ENCODE measurements around the gene POU2AF2. TPM values are rescaled to one million over a fixed set of nuclear protein-coding genes. Genes with fewer than 3 reads are reported as not detected.
A peak's percentile ranks its signal among the peaks of the same experiment; 100 is the strongest.
"Not testable (repeated sequence)": the region's sequence is repeated elsewhere in the genome, so short reads cannot be mapped to it uniquely, and the experiment has no call there.

Gene POU2AF2, protein sequence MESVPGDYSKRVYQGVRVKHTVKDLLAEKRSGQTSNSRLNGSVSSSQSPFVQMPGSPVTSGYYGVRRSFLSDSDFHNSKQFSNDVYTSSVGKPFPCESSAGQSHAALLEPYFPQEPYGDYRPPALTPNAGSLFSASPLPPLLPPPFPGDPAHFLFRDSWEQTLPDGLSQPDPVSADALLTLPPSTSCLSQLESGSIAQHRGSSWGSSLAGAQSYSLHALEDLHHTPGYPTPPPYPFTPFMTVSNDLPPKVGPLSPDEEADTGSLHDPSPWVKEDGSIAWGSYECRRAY
- not detected for polyA plus RNA-seq (ENCODE audit: insufficient read length in 10 of 10)
- long read RNA-seq, donor 1 = 0 reads
- long read RNA-seq, donor 2 = 0 reads
- long read RNA-seq, donor 3 = 0 reads
- long read RNA-seq, donor 4 = 0 reads
- long read RNA-seq, donor 5 = 0 reads
- long read RNA-seq, donor 6 = 0 reads
- long read RNA-seq, donor 7 = 0 reads
- long read RNA-seq, donor 8 = 0 reads
- long read RNA-seq, donor 9 = 0 reads

DNA sequence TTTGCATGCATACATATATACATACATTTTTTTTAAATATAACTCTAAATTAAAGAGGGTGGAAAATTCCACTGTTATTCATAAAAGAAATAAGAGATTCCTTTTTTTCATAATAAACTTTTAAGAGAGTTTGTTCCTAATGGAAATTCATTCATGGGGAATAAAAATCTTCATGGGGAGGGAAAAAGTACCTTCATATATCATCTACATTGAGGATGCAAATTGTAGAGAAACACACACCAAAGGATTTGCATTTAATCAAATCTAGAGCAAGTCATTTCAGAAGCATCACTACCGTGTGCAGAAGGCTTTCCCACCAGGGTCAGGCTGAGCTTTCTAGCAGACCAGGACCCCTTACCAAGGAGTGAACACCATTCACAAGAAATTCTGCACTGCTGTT, at the start of gene POU2AF2:
Gene POU2AF2 (plus strand): TSS at position 301 of the 400 bp plus-strand sequence. CDS start 129 bp downstream, outside the sequence.
- no peak for DNase-seq

DNA sequence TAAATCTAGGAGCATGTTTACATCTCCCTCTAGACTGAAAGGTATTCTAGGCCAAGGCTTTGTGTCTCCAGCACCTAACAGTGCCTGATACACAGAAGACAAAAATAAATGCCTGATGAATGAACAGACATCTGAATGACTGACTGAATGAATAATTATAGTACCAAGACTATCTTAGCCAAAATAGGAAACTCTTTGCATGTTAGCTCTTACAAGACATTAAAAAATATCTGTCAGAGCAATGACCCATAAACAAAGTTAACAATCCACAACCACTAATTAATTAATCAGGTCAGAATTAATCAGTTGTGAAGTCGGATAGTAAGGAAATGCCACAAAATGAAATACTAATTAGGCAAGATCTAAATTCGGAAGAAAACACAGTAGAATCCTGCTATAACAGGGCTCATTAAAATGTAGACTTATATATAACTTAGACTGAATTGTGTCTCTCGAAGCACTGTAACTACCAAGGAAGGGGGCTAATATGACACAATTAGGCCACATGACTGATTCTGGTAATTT, 45.5 kb upstream of the POU2AF2 start:
- DNase-seq = no peak

DNA sequence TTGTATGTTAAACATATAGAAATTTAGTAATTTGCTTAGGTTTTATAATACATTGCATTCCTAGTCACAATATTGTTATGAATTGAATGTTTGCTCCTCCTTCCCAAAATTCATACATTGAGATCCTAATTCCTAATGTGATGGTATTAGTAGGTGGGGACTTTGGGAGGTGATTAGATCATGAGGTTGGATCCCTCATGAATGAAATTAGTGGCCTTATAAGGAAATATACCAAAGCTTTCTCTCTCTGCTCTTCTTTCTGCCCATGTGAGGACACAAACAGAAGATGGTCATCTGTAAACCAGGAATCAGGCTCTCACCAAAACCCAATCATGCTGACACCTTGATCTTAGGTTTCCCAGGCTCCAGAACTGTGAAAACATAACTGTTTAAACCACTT, 41.3 kb upstream of the POU2AF2 start:
- no peak for DNase-seq

DNA sequence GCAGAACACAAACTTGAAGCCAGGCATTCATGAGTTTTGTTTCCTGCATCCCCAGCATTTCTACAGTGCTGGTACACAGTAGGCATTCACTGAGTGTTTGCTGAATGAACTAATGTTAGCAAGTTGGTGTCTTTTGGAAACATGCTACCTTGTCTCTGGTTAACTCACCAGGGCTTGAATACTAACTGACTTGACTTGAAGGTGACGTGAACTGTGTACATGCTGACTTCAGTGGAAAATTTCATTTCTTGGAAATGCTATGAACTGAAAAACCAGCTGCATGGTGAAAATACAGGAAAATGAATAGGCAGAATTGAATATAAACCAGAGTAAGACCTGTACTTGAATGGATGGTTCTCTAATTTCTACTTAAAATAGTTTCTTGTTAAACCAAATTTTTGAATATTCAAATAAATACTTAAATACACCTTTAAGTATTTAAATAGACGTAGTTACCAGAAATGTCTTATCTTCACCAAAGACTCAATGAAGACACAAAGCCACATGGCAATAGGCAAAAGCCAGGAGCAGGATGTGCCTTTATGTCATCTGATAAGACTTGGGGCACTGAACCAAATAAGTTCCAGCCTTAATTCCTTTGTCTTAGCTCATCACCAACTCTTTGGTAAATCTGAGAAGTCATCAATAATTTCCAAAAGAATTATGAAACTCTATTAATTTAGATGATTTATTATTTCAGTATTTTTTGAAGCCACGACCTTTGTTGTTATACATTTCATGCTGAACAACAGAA, 39.7 kb upstream of the POU2AF2 start:
- DNase-seq = no peak

DNA sequence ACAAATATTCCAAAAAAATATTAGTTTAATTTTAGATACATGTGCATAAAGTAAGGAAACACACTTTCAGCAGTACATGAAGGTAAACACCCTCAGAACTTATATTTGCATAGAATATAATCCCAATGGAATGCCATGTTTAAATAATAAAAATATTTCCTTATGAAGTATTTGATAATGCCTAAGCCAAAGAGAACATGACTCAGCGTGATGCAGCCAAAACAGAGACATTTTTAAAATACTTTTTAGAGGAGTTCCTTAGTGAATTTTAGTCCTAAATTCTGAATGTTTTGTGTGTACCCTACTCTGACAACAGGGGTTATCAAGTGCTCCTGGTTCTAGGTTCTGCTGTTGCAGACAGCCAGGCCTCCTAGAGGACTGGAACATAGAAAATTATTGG, 39.1 kb upstream of the POU2AF2 start:
- DNase-seq = peak in 1 of 3 donors; percentile 47

DNA sequence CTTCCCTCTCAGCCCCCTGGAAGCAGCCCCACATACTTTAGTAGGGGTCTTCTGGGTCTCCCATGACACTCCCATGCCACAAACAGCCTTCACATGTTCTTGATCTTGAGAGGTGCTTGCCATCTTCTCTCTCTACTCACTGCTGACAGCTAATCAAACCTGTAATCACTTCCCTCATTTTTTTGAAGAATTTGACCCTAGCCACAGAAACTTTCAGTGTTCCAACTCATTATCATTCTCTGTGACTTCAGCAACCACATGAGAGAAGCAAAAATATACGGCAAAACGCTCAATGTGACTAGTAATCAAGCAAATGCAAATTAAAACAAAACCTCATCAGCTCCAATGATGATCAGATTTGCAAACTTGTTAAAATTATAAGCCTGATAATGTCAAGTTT, 38.3 kb upstream of the POU2AF2 start:
- DNase-seq = no peak

DNA sequence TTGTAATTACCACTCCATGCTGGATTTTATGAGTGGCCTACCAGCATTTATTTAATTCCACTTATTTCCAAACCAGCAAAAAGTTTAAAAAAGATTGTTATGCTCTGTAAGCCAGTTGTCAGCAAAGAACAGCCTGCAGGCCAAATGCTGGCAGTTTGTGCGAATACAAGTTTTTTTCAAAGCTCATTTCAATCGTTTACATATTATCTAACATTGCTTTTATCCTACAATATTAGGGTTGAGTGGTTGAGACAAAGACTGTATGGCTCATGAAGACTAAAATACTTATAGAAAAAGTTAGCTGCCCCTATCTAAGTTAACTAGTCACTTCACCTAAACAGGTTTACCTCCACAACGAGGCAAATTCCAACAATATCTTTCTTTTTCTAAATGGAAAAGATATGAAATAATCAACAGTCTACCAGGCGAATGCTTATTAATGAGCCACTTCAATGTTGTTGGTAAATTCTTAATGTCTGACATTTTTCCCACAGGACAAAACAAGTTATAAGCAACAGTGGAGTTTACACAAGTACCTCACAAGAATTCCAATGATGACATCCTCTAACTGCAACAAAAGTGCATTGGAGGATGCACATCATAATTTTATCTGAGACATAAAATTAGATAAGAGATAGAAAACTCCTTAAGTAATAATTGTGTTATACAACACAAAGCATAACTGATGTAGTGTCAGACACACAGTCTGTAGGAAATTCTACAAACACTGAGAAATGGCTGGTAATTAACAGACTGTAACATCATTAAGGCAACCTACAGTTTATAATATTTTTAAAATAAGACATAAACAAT, 35.8 kb upstream of the POU2AF2 start:
- no peak for DNase-seq

DNA sequence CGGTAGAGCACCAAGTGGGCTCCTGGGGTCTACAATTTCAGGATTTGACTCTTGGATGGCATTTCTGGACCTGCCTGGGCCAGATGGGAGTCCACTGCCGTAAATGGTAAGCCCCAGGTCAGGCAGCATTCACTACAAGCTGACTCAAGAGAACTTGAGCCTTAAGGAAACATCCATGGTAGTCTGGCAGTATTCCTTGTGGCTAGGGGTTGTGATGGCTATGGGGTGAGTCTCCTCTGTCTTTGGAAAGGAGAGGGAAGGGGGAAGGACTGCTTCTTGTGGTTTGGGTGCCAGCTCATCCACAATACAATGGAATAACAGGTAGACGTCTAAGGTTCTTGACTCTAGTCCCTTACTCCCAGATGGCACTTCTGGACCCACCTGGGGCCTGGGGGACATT, 32.3 kb upstream of the POU2AF2 start:
- no peak for DNase-seq

DNA sequence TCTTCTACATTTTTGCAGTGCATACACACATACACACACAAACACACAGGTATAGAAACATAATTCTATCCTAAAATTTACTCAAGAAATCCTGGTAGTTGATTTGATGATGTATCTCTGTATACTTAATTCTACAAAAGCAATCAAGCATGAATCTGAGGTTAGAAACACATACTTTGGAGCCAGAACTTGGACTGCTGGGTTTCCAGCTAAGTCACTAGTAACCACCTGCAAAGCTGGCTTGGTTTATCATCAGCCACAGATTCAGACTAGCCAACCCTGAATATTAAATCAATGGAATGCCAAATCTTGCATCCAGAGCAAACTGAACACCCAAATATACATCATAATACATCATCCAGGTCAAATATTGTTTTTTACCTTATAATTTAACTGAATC, 24.8 kb upstream of the POU2AF2 start:
- no peak for DNase-seq

DNA sequence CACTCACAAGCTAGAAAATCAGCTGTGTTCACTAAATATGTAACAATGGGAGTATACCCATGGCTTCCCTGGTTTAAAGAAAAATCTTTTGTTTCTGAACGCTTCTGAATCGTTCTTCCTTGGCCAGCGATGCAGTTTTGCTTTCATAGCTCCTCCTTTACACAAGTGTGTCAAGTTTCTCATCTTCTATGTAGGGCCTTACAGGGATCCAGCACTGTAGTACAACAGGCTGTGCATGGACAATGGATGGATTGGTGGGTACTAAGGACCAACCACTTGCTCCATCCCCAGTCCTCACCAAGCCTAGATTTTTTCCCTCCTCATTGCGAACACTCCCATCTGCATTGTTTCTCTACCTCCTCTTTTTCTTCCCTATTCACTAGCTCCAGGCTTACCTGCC, 24.3 kb upstream of the POU2AF2 start:
- DNase-seq = peak in 1 of 3 donors; percentile 26

DNA sequence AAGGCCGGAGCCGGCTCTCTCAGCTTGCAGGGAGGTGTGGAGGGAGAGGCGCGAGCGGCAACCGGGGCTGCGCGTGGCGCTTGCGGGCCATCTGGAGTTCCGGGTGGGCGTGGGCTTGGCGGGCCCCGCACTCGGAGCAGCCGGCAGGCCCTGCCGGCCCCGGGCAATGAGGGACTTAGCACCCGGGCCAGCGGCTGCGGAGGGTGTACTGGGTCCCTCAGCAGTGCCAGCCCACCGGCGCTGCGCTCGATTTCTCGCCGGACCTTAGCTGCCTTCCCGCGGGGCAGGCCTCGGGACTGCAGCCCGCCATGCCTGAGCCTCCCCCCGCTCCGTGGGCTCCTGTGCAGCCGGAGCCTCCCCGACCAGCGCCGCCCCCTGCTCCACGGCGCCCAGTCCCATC, 23.6 kb upstream of the POU2AF2 start:
- DNase-seq = not testable (repeated sequence)

DNA sequence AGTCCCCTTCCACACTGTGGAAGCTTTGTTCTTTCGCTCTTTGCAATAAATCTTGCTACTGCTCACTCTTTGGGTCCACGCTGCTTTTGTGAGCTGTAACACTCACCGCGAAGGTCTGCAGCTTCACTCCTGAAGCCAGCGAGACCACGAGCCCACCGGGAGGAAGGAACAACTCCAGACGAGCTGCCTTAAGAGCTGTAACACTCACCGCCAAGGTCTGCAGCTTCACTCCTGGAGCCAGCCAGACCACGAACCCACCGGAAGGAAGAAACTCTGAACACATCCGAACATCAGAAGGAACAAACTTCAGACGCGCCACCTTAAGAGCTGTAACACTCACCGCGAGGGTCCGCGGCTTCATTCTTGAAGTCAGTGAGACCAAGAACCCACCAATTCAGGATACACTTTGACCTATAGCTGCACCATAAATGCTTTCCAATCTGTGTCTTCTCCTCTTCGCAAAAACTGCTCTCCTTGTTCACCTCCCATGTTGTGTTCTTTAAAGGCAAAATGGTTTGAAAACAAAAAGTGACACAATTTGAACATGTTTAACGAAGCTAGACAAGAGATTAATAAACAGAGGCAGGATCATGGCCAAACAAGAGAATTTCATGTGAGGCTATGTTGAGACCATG, 22.6 kb upstream of the POU2AF2 start:
- DNase-seq = not testable (repeated sequence)

DNA sequence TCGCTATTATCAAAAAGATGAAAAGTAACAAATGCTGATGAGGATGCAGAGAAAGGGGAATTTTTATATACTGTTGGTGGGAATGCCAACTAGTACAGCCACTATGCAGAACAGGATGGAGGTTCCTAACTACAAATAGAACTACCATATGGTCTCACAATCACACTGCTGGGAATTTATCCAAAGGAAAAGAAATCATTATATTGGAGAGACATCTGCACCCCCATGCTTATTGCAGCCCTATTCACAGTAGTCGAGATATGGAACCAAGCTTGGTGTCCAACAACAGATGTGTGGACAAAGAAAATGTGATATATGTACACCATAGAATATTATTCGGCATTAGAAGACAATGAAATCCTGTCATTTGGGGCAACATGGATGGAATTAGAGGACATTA, 19.6 kb upstream of the POU2AF2 start:
- DNase-seq = peak in 1 of 3 donors; percentile 25

DNA sequence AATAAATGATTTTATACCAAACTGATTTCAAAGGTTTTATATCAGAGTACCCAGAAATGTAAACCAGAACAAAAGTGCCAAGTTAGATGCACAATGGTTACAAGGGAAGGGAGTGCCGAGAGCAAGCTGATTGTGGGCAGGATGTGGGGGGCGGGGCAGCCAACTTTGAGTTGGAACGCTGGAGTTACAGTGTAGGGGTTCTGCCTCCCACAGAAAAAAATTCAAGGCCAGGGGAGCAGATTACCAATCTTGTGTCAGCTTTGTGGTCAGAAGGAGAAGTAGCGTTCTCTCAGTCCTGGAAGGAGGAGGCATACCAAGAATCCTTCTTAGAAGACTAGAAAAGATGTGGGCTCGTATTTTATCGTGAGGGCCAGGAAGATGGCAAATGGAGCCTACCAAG, 15.9 kb upstream of the POU2AF2 start:
- DNase-seq = no peak

DNA sequence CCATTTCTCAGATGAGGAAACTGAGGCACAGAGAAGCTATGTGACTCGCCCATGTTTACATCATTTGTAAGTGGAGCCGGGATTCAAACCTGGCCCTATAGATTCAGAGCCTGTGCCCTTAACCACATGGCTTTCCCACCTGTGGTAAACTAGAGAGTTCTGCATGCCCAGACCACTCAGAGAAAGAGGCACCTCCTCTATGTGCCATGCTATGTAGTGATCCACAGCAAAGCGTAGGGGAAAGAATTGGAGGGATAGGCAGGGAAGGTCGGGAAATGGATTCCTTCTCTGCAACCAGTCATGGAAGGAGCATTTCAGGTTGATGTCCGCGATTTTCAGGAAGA, 15.4 kb upstream of the POU2AF2 start:
- DNase-seq = no peak

DNA sequence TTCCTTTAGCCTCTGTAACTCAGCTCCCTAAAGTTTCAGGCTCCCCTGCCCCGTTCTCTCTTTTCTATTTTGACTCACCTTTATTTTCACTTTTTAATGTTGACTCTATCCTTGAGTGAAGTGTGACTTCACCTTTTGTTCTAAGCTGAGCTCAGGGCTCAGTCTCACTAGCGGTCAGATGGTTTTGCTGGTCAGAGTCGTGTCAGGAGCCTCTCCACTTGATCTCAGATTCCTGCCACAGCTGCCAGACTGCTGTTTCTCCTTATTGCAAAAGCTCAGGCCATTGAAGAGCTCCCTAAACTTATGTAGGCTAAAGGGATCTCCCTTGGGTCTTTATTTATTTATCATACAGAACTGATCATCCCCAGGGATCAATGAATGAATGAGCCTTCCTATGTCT, 13.7 kb upstream of the POU2AF2 start:
- DNase-seq = peak in 1 of 3 donors; percentile 24

DNA sequence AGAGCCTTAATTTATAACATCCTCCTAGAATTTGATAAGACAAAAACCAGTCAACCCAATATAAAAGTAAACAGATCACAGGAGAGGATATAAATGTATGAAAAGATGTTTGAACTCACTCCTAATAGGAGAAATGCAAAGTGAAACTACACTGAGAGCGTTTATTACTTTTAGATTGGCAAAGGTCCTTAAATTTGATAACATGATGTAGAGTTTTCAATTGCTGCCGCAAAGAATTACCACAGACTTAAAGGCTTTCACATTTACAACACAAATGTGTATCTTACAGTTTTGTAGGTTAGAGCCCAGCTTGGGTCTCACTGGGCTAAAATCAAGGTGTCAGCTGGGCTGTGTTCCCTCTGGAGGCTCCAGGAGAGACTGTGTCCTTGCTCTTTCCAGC, 9.1 kb upstream of the POU2AF2 start:
- peak in 1 of 3 donors; percentile 32 for DNase-seq

DNA sequence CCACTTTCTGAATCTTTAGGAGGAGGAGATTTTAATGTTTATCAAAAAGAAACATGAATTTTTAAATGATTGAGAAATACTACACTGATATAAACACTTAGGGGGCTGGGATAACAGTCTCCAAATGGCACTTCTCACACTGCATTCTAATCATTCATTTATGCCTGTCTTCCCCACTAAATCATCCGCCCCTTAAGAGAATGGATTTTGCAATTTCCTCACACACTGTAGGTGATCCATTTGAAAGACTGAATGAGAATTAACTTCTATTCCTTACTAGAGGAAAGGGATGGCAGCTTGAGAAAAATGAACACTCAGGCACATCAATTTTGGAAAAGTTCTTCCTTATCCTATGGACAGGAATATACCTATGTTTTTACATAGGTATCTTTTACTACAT, 7.6 kb upstream of the POU2AF2 start:
- DNase-seq = no peak

DNA sequence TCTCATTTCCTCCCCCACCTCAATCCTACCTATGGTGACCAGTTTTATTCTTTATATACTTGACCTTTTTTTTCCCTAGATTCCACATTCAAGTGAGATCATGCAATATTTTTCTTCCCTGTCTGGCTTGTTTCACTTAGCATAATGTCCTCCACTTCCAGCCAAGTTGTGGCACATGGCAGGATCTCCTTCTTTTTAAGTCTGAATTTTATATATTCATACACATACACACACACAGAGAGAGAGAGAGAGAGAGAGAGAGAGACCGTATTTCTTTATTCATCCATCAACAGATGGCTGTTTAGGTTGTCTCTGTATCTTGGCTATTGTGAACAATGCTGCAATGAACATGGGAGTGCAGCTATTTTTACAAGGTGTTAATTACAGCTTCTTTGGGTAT, 1.4 kb downstream of the POU2AF2 start:
- no peak for DNase-seq

DNA sequence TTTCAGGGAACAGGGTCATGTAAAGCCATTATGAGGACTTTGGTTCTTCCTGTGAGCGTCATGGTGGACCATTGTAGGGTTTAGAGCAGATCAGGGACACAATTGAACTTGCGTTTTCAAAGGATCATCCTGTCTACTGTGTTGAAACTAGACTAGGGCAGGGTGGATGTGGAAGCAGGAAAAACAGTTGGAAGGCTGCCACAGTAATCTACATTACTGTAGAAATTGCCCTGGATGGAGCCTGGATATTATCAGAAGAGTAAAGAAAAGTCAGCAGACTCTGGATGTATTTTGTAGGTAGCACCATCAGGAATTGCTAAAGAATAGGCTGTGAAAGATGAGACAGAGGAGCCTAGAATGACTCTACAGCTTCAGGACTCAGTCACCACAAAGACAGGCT, 5.4 kb downstream of the POU2AF2 start:
- DNase-seq = no peak

DNA sequence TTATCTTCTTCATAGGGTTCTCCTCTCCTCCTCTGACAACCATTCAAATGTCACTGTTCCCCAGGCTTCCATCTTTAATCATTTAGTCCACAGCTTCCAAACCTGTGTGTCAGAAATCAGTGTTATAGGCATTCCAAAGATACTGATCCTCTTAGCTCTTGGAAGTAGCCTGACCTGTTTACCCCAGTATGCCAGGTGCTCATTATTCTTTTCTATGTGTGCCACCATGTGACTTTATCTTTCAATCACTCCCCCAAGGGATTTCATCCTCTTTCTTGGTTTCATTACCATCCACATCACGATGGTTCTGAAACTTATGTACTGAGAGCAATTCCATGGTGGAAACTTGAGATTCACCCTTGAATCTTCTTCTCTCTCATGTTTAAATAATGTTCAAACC, 7.6 kb downstream of the POU2AF2 start:
- no peak for DNase-seq

DNA sequence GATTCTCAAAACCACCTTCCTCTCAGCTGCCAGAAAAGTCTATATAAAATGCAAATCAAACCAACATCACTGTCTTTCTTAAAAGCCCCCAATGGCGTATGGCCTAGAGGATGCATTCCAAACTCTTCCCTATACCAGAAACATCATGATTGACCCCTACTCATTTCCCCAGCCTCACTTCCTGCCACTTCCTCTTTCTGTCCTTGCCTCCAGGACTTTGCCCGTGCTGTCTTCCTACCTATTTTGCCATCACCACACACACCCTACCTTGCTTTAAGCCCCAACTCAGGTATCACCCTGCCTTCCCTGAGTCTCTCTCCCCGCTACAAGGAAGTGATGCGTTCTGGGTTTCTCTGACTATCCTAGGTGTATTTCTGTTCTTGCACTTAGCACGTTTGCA, 8.1 kb downstream of the POU2AF2 start:
- no peak for DNase-seq

All from muscle of back (tissue), 13 donors.